HepG2 (cell line): ENCODE measurements around the gene TRIM8. TPM values are rescaled to one million over a fixed set of nuclear protein-coding genes. Genes with fewer than 3 reads are reported as not detected.

ENCODE experiments used
- CCAR2 ChIP-seq: fragments of 200-400 bp; formaldehyde crosslinking; optimal IDR thresholded peaks from 2 replicates; pipeline ENCODE3; 2018; ENCODE audit warnings: low read depth, mild to moderate bottlenecking, low read length, moderate library complexity
- FOXO4 ChIP-seq: sonication (generic); formaldehyde crosslinking; conservative IDR thresholded peaks from 2 replicates; pipeline ENCODE4 v1.8.1; 2023; ENCODE audit warnings: missing genetic modification reagents
- KDM2A ChIP-seq: sonication (generic); formaldehyde crosslinking; IDR thresholded peaks from 2 replicates; pipeline ENCODE4 v1.4.0; 2020; ENCODE audit warnings: low read depth, missing genetic modification reagents, borderline replicate concordance
- PRDM15 ChIP-seq: sonication (generic); formaldehyde crosslinking; IDR thresholded peaks from 2 replicates; pipeline ENCODE4 v1.4.0; 2020; ENCODE audit warnings: missing genetic modification reagents
- RFX1 ChIP-seq: fragments of 450-650 bp; IDR thresholded peaks from 2 replicates; pipeline ENCODE4 v1.6.1; 2017
- RORA ChIP-seq: sonication (generic); formaldehyde crosslinking; IDR thresholded peaks from 2 replicates; pipeline ENCODE4 v1.5.0; 2020; ENCODE audit warnings: mild to moderate bottlenecking, missing genetic modification reagents, moderate library complexity
- SALL2 ChIP-seq: sonication (generic); formaldehyde crosslinking; IDR thresholded peaks from 2 replicates; pipeline ENCODE4 v1.8.1; 2023; ENCODE audit warnings: mild to moderate bottlenecking, missing genetic modification reagents, inconsistent platforms
- ZFP90 ChIP-seq: sonication (generic); formaldehyde crosslinking; IDR thresholded peaks from 2 replicates; pipeline ENCODE4 v1.8.0; 2022; ENCODE audit warnings: missing genetic modification reagents, mild to moderate bottlenecking, inconsistent platforms, borderline replicate concordance
- ZKSCAN5 ChIP-seq: sonication (generic); formaldehyde crosslinking; IDR thresholded peaks from 2 replicates; pipeline ENCODE4 v1.5.1; 2020; ENCODE audit warnings: mild to moderate bottlenecking, missing genetic modification reagents
- ZNF333 ChIP-seq: sonication (generic); formaldehyde crosslinking; IDR thresholded peaks from 2 replicates; pipeline ENCODE4 v1.4.0; 2020; ENCODE audit warnings: mild to moderate bottlenecking, missing genetic modification reagents, borderline replicate concordance
- ZNF83 ChIP-seq: sonication (generic); formaldehyde crosslinking; IDR thresholded peaks from 2 replicates; pipeline ENCODE4 v1.4.0; 2020; ENCODE audit warnings: missing genetic modification reagents, mild to moderate bottlenecking, borderline replicate concordance
- ZSCAN12 ChIP-seq: sonication (generic); formaldehyde crosslinking; IDR thresholded peaks from 2 replicates; pipeline ENCODE4 v1.9.0; 2021; ENCODE audit warnings: mild to moderate bottlenecking, missing genetic modification reagents
- ZSCAN21 ChIP-seq: sonication (generic); formaldehyde crosslinking; IDR thresholded peaks from 2 replicates; pipeline ENCODE4 v1.8.0; 2022; ENCODE audit warnings: mild to moderate bottlenecking, missing genetic modification reagents, moderate library complexity, borderline replicate concordance
- polyA plus RNA-seq, 8 experiments: library from polyadenylated mRNA; depleted of rRNA in 3 of 8; stranded (reverse) in 7 of 8; unstranded in 1 of 8; fragments of >200 nt; fragmentation: Illumina TruSeq in 4 of 8; extraction: Trizol in 4 of 8; gene quantifications; 2 replicates each; pipeline versions ENCODE4 v1.2.1 to v1.2.3, GENCODE V29; 2011 to 2016; ENCODE audit warnings: low read depth in 4 of 8, missing spikeins in 1 of 8, mixed read lengths in 1 of 8; ENCODE audit not compliant: insufficient read depth in 1 of 8
- total RNA-seq, 5 experiments: library from RNA; depleted of rRNA; stranded (reverse); fragments of >200 nt; fragmentation: Illumina TruSeq; extraction: Trizol; gene quantifications; 2 replicates each; pipeline ENCODE4 v1.2.3, GENCODE V29; 2016; ENCODE audit warnings: low read depth in 1 of 5
- TF ChIP-seq, protein P1 (sequence below): sonication (generic); formaldehyde crosslinking; IDR thresholded peaks from 2 replicates; pipeline ENCODE4 v1.9.0; 2021; ENCODE audit warnings: mild to moderate bottlenecking, missing genetic modification reagents
- TF ChIP-seq, protein P2 (sequence below): sonication (generic); formaldehyde crosslinking; IDR thresholded peaks from 2 replicates; pipeline ENCODE4 v1.9.0; 2022; ENCODE audit warnings: low read depth, missing genetic modification reagents

The TRIM8 gene
- total and polyA plus RNA-seq, 2 of the 13 experiments (the other 11 are each of a cell fraction or from before 2014, with no cell fraction given) = 38.9 to 66.5 TPM

DNA sequence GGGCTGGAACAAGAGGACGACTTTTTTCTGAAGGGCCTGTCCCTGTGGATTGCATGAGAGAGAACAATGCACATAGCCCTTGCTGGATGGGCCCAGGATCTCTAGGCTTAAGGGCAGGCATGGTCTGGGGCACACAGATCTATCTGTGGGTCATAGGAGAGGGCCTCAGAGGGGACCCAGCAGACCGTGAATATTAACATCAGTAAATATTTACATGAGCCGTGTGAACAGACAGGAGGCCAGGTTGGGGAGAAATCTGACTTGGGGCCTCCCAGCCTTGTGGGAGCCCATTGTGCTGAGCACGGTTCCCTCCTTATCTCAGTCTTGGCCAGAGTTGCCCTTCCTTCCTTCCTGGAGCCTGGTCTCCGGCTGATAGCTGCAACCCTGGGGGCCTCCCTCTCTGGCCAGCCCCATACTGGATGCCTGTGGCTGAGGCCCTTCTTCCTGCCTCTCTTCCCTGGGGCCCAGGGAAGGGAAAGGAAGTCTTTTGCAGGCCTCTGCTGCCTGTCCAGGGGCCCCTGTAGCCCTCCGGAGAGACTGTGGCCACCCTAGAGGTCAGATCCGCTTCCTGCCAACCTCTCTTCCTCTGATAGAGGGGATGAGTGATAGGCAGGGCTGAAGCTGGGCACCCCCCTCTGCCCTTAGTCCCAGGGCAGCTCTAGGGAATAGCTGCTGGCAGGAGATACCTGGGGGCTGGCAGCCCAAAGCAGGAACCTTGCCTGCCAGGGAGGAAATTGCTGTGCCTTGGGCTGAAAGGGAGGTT is 44.5 kb upstream of the TRIM8 start (continued):
- TF ChIP-seq, protein P1, sequence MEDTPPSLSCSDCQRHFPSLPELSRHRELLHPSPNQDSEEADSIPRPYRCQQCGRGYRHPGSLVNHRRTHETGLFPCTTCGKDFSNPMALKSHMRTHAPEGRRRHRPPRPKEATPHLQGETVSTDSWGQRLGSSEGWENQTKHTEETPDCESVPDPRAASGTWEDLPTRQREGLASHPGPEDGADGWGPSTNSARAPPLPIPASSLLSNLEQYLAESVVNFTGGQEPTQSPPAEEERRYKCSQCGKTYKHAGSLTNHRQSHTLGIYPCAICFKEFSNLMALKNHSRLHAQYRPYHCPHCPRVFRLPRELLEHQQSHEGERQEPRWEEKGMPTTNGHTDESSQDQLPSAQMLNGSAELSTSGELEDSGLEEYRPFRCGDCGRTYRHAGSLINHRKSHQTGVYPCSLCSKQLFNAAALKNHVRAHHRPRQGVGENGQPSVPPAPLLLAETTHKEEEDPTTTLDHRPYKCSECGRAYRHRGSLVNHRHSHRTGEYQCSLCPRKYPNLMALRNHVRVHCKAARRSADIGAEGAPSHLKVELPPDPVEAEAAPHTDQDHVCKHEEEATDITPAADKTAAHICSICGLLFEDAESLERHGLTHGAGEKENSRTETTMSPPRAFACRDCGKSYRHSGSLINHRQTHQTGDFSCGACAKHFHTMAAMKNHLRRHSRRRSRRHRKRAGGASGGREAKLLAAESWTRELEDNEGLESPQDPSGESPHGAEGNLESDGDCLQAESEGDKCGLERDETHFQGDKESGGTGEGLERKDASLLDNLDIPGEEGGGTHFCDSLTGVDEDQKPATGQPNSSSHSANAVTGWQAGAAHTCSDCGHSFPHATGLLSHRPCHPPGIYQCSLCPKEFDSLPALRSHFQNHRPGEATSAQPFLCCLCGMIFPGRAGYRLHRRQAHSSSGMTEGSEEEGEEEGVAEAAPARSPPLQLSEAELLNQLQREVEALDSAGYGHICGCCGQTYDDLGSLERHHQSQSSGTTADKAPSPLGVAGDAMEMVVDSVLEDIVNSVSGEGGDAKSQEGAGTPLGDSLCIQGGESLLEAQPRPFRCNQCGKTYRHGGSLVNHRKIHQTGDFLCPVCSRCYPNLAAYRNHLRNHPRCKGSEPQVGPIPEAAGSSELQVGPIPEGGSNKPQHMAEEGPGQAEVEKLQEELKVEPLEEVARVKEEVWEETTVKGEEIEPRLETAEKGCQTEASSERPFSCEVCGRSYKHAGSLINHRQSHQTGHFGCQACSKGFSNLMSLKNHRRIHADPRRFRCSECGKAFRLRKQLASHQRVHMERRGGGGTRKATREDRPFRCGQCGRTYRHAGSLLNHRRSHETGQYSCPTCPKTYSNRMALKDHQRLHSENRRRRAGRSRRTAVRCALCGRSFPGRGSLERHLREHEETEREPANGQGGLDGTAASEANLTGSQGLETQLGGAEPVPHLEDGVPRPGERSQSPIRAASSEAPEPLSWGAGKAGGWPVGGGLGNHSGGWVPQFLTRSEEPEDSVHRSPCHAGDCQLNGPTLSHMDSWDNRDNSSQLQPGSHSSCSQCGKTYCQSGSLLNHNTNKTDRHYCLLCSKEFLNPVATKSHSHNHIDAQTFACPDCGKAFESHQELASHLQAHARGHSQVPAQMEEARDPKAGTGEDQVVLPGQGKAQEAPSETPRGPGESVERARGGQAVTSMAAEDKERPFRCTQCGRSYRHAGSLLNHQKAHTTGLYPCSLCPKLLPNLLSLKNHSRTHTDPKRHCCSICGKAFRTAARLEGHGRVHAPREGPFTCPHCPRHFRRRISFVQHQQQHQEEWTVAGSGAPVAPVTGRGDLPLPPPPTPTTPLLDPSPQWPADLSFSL = no peak
- TF ChIP-seq ZKSCAN5 (CRISPR knock-in tag) (no peak), ZFP90 (CRISPR knock-in tag) (peak; percentile 87; the same call in 1 of the 2 replicates), FOXO4 (CRISPR knock-in tag) (peak; percentile 94; the same call in 1 of the 2 replicates), SALL2 (CRISPR knock-in tag) (peak; percentile 85; the same call in 1 of the 2 replicates), ZSCAN21 (CRISPR knock-in tag) (no peak), ZNF333 (0 out of 2 replicates have a peak, but pooled peaks have one; percentile 20), RFX1 (no peak), CCAR2 (no peak), ZSCAN12 (CRISPR knock-in tag) (no peak), KDM2A (CRISPR knock-in tag) (no peak; the same call in 1 of the 2 replicates), RORA (CRISPR knock-in tag) (no peak), PRDM15 (peak; percentile 89), ZNF83 (CRISPR knock-in tag) (no peak)
- TF ChIP-seq, protein P2, sequence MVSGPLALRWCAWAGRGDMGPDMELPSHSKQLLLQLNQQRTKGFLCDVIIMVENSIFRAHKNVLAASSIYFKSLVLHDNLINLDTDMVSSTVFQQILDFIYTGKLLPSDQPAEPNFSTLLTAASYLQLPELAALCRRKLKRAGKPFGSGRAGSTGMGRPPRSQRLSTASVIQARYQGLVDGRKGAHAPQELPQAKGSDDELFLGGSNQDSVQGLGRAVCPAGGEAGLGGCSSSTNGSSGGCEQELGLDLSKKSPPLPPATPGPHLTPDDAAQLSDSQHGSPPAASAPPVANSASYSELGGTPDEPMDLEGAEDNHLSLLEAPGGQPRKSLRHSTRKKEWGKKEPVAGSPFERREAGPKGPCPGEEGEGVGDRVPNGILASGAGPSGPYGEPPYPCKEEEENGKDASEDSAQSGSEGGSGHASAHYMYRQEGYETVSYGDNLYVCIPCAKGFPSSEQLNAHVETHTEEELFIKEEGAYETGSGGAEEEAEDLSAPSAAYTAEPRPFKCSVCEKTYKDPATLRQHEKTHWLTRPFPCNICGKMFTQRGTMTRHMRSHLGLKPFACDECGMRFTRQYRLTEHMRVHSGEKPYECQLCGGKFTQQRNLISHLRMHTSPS = peak; percentile 49; the same call in 1 of the 2 replicates
